HG03460 (cell line): Measurements from ENCODE around the gene ATG2B.
"Not testable (repeated sequence)": the region's sequence is repeated elsewhere in the genome, so short reads cannot be mapped to it uniquely, and the experiment has no call there.

Experiments
- ATAC-seq: cut with Tn5 transposase; IDR thresholded peaks from one replicate; pipeline ENCODE4 v1.9.1; 2021; ENCODE audit not compliant: unreplicated experiment

Gene ATG2B

DNA sequence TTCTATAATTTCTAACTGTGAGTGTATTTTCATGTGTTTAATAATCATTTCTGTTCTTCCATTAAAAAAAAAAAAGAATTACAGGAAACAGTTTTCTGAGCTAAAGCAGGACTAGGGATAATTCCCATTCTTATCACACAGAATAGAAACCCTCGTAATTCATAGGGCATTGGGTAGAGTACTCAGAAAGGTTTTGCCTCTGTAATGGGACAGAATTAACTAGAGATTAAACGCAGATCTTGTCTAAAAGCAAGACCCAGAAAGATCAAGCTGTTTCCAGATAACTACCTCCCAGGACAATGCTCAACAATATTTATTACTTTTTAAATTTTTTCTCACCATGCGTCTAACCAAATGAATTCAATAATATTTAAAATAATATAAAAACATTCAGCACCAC is 10.4 kb upstream of the ATG2B start:
- ATAC-seq: no peak

DNA sequence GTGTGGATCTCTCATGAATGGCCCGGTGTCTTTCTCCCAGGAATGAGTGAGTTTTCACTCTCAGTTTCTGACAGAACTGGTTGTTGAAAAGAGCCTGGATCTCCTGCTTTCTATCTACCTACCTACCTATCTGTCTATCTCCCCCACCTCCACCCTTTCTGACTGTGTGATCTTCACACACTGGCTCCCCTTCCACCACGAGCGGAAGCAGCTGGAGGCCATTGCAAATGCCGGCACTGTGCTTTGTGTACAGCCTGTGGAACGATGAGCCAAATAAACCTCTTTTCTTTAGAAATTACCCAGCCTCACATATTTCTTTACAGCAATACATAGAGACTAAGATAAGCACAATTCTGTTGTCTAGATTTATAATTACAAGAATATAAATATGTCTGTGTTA is 7.4 kb upstream of the ATG2B start:
- ATAC-seq: no peak

DNA sequence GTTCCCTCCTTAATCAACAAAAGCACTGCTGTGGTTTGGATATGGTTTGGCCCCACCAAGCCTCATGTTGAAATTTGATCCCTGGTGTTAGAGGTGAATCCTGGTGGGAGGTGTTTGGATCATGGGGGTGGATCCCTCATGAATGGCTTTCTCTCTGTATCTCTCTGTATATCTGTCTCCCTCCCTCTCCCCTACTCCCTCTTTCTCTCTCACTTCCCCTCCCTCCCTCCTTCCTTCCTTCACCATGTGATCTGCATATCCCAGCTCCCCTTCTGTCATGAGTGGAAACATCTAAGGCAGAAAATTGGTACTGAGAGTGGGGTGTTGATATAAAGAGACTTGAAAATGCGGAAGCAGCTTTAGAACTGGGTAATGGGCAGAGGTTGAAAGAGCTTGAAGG is 5.4 kb upstream of the ATG2B start:
- no peak for ATAC-seq

DNA sequence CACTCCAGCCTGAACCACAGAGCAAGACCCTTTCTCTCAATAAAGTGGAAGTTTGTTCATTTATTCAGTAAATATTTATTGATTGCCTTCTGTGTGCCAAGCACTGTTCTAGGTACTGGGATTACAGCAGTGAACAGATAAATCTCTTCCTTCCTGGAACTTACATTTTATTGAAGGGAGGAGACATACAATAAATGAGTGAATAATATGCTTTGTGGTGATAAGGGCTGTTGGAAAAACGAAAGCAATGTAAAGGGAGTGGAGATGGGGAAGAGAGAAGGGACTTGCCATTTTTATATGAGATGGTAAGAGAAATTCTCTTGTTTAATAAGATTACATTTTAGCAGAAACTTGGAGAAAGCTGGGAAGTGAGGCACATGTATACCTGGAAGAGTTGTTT is 1.8 kb upstream of the ATG2B start:
- no peak for ATAC-seq

DNA sequence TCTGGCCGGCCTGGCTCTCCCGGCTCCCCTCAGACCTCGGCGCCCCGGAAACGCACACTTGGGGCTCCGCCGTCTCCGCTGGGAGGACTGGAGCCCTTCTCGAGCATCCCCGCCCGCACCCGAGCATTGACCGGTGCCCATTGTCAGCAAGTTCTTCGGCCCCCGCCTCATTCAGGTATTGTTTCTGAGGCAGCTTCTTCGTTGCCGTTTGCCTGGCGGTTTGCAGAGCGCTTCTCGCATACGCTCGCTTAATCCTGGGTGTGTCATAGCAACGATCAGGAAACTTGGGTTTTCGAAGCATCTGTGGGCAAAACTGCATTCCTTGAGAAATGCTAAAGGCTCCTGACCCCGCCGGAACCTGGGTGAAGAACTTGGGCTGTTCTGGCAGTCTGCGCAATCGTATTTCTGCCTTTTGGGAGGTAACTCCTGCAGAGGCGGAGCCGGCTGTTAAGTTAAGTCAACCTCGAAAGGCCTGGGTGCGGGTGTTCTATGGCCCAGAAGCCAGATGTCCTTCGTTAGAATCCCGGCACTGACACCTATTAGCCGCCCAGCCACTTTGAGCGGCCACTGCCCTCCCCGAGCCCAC is 703 bp upstream of the ATG2B start:
- ATAC-seq: peak; percentile 14

DNA sequence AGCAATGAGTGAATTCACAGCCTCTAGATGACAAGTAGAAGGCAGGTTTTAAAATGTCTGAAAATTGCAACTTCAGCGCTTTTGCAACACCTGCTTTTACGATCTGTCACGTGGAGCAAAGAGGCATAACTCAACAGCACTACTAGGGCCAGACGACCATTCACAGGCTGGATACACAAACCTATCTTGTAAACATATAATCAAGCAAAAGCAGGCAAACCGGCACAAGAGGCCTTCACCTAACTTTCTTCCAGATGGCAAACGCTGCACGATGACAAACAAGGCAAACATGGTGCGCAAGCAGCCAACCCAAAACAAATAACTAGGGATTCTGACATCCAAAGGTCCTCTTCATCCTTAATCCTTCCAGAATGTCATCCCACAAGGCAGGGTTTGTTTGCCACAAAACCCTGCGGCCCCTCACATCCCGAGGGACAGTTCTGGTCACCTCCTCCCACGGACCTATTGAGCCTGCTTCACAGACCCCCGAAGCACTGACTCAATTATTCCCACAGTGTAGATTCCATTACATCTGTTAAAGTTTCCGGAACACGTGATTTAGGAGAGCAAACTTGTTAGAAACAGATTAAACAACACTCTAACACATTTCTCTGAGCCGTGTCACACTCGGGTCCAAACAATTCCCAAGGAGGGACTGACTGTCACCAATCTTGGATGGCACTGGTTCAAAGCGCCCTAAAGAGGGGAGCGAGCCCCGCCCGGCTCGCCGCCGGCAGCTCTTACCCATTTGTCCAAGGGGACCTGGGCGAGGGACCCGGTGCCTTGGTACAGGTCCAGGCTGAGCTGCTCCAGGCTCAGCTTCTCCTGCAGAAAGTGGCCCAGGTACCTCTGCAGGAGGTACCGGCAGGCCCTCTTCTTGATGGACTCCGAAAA is 823 bp downstream of the ATG2B start:
- peak; percentile 21 for ATAC-seq

DNA sequence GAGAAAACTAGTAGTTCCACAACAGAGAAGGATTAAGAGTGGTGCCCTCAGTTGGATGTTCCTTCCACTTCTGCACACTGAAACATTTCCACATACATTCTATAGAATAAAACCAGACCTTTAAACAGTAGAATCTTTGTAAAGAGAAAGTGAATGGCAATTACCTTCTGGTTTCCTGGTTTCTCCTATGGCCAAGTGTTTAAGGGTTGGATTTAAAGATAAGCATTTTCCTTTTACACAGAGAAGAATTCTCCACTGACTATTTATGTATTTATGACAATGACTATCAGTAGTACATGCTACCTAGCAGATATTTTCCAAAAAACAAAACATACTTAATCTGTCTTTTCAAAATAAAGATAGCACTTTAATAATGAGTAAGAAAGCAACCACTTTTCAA is 3.2 kb downstream of the ATG2B start:
- ATAC-seq: no peak

DNA sequence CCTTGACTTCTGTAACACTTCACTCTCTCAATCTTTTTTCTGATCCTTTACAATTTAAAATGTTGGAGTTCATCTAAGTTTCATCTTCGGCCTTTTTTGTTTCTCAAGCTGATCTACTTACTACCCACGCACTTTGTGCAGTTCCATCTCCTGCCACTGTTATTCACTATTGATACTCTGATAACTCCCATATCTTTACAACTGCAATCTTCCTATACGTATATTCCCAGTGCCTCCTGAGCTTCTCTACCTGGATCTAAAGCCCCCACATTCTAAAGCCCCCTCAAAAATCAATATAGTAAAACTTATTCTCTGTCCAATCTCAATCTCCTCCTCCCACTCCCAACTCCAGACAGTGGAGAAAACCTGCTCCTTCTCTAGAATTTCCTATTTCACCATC is 5.9 kb downstream of the ATG2B start:
- no peak for ATAC-seq

DNA sequence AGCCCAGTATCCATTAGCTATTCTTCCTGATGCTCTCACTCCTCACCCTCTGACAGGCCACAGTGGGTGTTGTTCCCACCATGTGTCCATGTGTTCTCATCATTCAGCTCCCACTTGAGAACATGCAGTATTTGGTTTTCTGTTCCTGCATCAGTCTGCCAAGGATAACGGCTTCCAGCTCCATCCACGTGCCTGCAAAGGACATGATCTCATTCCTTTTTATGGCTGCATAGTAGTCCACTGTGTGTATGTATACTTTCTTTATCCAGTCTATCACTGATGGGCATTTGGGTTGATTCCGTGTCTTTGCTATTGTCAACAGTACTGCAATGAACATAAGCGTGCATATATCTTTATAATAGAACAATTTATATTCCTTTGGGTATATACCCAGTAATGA is 8.9 kb downstream of the ATG2B start:
- no peak for ATAC-seq

DNA sequence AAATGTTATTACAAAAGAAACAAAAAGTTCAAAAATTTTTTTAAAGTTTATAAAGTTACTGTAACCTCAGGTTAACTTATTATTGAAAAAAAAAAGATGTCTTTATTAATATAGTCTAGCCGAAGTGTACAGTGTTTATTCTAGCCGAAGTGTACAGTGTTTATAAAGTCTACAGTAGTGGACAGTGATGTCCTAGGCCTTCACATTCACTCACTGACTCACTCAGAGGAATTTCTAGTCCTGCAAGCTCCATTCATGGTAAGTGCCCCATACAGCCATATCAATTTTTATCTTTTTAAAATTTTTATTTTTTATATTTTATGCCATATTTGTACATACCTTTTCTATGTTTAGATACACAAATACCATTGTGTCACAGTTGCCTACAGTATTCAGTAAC is 10.4 kb downstream of the ATG2B start:
- no peak for ATAC-seq

DNA sequence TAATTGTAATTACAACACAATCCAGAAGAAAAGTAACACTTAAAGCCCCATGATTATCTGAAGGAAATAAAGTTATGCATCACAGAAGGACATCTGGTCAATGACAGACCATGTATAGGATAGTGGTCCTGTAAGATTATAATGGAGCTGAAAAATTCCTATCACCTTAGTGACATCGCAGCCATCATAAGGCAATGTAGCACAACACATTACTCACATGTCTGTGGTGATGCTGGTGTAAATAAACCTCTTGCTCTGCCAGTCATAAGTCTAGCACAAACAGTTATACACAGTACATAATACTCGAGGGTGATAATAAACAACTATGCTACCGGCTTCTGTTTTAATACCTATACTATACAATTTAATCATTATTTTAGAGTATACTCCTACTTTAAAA is 11.2 kb downstream of the ATG2B start:
- no peak for ATAC-seq

DNA sequence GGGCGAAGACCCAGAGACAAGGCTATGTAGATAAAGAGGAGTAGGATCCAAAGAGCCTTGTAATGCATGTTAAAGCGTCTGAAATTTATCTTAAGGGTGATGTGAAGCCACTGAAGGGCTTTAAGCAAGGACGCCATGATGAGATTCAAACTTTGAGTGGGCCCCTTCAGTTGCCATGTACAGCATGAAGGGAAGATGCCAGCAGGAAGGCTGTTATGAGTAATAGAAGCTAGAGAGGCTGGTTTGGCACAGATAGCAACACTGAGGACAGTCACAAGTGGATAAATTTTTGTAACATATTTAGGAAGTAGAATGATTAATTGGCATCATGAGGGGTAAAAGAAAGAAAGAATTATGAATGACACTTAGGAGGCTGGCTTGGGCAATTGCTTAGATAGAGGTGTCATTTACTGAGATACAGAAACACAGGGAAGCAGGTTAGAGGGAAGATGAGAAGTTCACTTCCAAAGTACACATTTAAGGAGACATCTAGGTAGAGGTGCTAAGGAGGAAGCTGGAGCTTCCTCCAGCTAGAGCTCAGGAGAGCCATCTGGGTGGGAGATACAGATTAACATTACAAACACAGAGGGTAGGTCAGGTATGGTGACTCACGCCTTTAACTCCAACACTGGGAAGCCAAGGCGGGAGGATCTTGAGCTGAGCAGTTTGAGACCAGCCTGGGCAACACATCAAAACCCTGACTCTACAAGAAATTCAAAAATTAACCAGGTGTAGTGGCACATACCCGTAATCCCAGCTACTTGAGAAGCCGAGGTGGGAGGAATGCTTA is 13.7 kb downstream of the ATG2B start:
- no peak for ATAC-seq

DNA sequence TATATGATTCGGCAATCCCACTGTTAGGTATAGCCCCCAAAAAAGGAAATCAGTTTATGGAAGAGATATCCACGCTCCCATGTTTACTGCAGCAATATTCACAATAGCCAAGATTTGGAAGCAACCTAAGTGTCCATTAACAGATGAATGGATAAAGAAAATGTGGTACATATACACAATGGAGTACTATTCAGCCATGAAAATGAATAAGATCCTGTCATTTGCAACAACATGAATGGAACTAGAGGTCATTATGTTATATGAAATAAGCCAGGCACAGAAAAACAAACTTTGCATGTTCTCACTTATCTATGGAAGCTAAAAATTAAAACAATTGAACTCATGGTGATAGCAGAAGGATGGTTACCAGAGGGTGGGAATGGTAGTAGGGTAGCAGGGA is 15.2 kb downstream of the ATG2B start:
- not testable (repeated sequence) for ATAC-seq

DNA sequence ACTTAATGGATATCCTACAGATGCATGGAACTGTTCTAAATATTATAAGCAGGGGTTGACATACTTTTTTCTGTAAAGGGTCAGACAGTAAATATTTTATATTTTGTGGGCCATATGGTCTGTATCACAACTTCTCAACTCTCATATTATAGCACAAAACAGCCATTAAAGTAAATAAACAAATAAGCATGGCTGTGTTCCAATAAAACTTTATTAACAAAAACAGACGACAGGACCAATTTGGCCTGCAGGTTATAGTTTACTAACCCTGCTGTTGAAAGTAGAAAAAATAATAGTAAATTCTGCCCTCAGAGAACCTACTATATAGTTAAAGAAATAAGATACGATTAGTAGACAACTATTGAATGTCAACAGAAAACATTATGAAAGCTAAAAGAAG is 17.5 kb downstream of the ATG2B start:
- ATAC-seq: no peak

DNA sequence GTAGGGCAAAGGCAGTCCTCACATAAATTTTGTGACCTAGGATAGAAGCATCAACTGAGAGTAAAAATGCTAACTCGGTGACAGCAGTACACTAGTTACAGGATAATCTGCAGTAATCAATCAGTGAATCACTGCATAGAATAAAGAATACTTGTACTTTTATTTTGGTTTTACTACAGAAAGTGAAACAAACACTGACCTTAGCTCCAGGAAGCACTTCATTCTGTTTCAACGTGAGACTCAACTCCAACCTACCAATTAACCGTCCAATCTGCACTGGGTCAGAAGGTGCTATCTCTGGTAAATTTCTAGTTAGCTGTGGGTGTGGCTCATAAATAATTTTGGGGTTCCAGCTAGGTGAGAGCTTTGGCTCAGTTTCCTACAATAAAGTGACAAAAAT is 21.8 kb downstream of the ATG2B start:
- ATAC-seq: no peak

DNA sequence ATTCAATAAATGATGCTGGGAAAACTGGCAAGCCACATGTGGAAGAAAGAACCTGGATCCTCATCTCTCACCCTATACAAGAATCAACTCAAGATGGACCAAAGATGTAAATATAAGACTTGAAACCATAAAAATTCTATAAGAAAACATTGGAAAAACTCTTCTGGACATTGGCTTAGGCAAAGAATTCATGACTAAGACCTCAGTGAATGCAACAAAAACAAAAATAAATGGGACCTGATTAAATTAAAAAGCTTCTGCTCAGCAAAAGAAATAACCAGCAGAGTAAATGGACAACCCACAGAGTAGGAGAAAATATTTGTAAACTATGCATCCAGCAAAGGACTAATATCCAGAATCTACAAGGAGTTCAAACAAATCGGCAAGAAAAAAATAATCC is 24.6 kb downstream of the ATG2B start:
- ATAC-seq: no peak

DNA sequence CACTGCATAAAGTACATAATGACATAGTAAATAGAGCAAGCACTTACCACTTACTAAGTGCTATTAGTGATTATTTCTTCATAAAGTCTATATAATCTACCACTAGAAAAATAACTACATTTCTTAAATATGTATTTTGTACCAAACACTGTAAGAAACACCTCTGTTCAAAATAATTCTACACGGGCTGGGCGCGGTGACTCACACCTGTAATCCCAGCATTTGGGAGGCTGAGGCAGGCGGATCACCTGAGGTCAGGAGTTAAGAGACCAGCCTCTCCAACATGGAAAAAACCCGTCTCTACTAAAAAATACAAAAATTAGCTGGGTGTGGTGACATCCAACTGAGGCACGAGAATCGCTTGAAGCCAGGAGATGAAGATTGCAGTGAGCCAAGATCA is 38.9 kb downstream of the ATG2B start:
- no peak for ATAC-seq

DNA sequence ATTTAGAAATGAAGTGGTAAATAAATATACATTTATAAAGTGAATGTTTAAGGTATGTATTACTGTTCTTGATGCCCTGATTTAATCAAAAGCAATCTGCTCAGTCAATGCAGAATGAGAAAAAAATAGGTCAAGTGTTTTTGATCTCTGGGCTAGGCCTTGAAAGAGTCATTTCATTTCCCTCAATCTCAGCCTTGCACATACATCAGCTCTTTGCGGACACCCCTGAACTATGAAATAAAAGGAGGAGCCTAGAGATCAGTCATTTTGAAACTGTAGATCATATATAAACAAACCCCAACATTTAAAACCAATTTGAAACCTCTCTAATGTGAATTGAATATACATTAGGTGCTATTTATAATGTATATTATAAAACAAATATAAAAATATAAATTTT is 42.5 kb downstream of the ATG2B start:
- ATAC-seq: no peak

DNA sequence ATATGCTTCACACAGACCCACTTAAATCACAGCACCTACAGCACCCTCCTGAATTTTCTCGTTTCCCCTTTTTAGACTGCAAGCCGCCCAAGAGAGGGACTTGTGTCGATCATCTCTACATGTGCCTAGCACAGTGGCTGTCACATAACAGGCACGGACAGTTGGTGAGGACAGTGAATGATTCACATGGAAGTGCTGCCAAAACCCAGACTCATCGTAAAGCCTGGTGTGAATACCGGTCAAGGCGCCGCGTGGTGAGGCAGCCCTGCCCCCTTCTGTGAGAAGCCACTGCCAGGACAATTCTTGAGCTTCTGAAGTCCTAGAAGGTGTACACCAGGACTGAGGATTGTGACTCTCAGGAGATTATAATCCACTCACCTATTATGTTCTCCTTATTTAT is 44.3 kb downstream of the ATG2B start:
- ATAC-seq: no peak

DNA sequence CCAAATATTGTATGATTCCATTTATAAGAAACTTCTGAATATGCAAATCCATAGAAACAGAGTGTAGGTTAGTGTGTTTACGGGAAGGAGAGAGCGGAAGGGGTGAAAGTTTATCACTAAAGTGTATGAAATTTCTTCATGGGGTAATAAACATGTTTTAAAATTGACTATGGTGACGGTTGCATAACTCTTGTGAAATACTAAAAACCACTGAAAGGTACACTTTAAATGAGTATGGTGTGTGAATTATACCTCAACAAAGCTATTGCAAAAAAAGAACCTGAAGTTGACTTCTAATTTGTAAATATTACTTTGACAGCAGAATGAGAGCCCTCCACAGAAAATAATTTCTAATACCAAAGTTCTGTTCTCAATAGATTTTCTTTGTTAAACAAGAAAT is 47.1 kb downstream of the ATG2B start:
- ATAC-seq: no peak

DNA sequence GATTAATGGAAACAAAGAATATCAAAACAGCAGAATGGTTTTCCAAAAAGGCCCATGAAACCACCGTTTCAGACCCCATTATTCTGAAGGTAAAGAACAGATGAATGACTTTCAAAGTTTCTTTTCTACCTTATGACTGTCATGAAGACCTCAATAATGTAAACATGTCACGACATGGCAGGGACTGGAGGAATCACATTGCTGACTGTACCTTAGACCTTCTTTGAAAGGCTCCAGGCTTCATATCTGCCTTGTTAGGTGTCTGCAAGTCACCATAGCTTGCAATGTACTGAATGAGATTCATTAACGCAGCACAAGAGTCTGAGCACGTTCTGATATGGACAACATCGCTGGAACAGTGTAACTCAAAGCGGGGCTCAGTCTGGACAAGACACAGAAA is 52.2 kb downstream of the ATG2B start:
- ATAC-seq: no peak

DNA sequence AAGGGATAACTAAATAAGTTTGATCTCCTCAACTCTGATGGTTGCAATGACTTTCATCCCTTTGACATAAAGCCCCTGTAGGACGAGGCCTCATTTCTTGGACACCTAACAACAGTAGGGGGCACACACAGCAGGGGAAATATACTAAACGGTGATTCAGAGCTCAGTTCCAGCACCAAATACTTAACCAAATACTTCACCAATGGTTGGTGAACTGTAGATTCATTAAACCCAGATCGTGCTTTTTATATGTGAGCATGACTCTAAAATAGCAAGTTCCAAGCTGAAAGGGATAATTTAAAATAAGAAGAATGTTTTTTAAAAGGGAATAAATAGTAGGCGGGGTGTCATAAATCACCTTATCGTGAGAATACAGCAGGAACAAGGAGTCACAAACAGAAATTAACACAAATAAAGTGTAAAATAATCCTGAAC is 53.2 kb downstream of the ATG2B start:
- ATAC-seq: no peak
